CD4-positive, alpha-beta T cell (primary cell): ENCODE results near the gene APC2. TPM values are rescaled to one million over a fixed set of nuclear protein-coding genes. Genes with fewer than 3 reads are reported as not detected.

Experiments
- ATAC-seq: fragments of 200-7000 bp; cut with Tn5 transposase; one replicate; pipeline ENCODE4 v1.10.0; 2022; ENCODE audit warnings: mild to moderate bottlenecking; ENCODE audit not compliant: poor library complexity
- CTCF ChIA-PET: fragments of 350-600 bp; sonication (Branson Sonifier 250); formaldehyde crosslinking; loops from one replicate; lab custom pipeline; 2021; ENCODE audit warnings: antibody characterized with exemption, inconsistent platforms; lab: Charles Lee
- POLR2A ChIA-PET: fragments of 350-600 bp; sonication (Branson Sonifier 250); formaldehyde crosslinking; loops from one replicate; lab custom pipeline; 2021; ENCODE audit warnings: antibody characterized with exemption, inconsistent platforms; lab: Charles Lee
- DNase-seq, 14 experiments: peaks; one replicate each; pipeline ENCODE4 v3.0.0-alpha.2; 2013 to 2020; ENCODE audit warnings: mixed read lengths in 2 of 14
- H3K27ac ChIP-seq, 2 donors: one replicate each; pipeline versions ENCODE4 v1.5.1 to v1.7.0; 2013; ENCODE audit warnings: low read length in 2 of 2, low read depth in 1 of 2, mild to moderate bottlenecking in 1 of 2
- H3K27me3 ChIP-seq, 2 experiments: 1 replicate in 1 of 2; 2 replicates in 1 of 2; pipeline versions ENCODE4 v1.6.1 to v1.7.0; 2013; ENCODE audit warnings: low read length in 2 of 2, control low read depth in 1 of 2, mild to moderate bottlenecking in 1 of 2, moderate library complexity in 1 of 2; ENCODE audit not compliant: insufficient read depth in 2 of 2, control insufficient read depth in 1 of 2
- H3K36me3 ChIP-seq: one replicate; pipeline ENCODE4 v1.6.1; 2013; ENCODE audit warnings: low read length, control low read depth; ENCODE audit not compliant: insufficient read depth
- H3K4me1 ChIP-seq: one replicate; pipeline ENCODE4 v1.6.1; 2013; ENCODE audit warnings: low read length, control low read depth; ENCODE audit not compliant: insufficient read depth
- H3K4me3 ChIP-seq: one replicate; pipeline ENCODE4 v1.5.1; 2013; ENCODE audit warnings: mild to moderate bottlenecking, low read length, moderate library complexity
- H3K9me3 ChIP-seq, 2 experiments: 1 replicate in 1 of 2; 2 replicates in 1 of 2; pipeline versions ENCODE4 v1.6.1 to v1.7.0; 2013; ENCODE audit warnings: low read length in 2 of 2, mild to moderate bottlenecking in 2 of 2, control low read depth in 1 of 2, moderate library complexity in 1 of 2; ENCODE audit not compliant: control insufficient read depth in 1 of 2, insufficient read depth in 1 of 2
- H3K27ac Mint-ChIP-seq: one replicate; pipeline ENCODE4 v1.8.0; 2020; ENCODE audit warnings: mixed read lengths
- H3K27me3 Mint-ChIP-seq: one replicate; pipeline ENCODE4 v1.8.0; 2021; ENCODE audit warnings: mixed read lengths
- H3K36me3 Mint-ChIP-seq: one replicate; pipeline ENCODE4 v1.8.0; 2021; ENCODE audit warnings: low read depth, mixed read lengths
- H3K4me1 Mint-ChIP-seq: one replicate; pipeline ENCODE4 v1.8.0; 2021; ENCODE audit warnings: low read depth, mixed read lengths
- H3K4me3 Mint-ChIP-seq: one replicate; pipeline ENCODE4 v1.8.0; 2020; ENCODE audit warnings: mild to moderate bottlenecking, mixed read lengths
- H3K9me3 Mint-ChIP-seq: one replicate; pipeline ENCODE4 v1.8.0; 2020; ENCODE audit warnings: mixed read lengths
- CTCF ChIP-seq: fragments of 200-600 bp; IDR thresholded peaks from one replicate; pipeline ENCODE4 v1.8.0; 2022; ENCODE audit warnings: antibody characterized with exemption, mild to moderate bottlenecking
- intact Hi-C, 2 experiments: fragments of 100-400 bp; cut with DNase I in 1 of 2; cut with micrococcal nuclease in 1 of 2; formaldehyde crosslinking; loops; one replicate each; pipeline versions ENCODE4 v1.15.1 to v1.9.0; 2023 to 2025; cut with DNase I, micrococcal nuclease
- total RNA-seq, 174 experiments: library from RNA in 2 of 174; stranded (reverse) in 2 of 174; gene quantifications; one replicate each; pipeline ENCODE4 v1.2.3 and lab custom pipeline; 2021 to 2026

APC2 gene
- total RNA-seq, 2 experiments from 2014 or later: 0.20 to 0.30 TPM

- ATAC-seq: no peak
- no peaks in the 10 kb centered on the region for H3K36me3 ChIP-seq
- H3K4me3 Mint-ChIP-seq: no peak overlapping the region
Measured at GRCh38 chr19:1507192-1507660, 57.3 kb downstream of the APC2 start.

GRCh38 chr19:1507763-1508506 is 58.0 kb downstream of the APC2 start:
- no peak for TF ChIP-seq CTCF
- peaks cover 10 to 11% of the 10 kb centered on the region in 2 experiments for H3K27me3 ChIP-seq

More at GRCh38 chr19:1507192-1507660, 57.3 kb downstream of the APC2 start:
- no peaks in the 10 kb centered on the region for H3K9me3 Mint-ChIP-seq
- H3K27me3 Mint-ChIP-seq: peaks cover 29% of the 10 kb centered on the region
- intact Hi-C loops: loop anchor here in 1 of 2 experiments (1.0 kb wide), 1 partner anchor 17 kb away; the partner anchor contains the start of gene PCSK4
- CTCF ChIA-PET: no interaction called here
- H3K4me1 Mint-ChIP-seq: peaks cover 25% of the 10 kb centered on the region
- Histone ChIP-seq H3K4me1 (peaks cover 39% of the 10 kb centered on the region), H3K27ac (peak overlapping the region in 1 of 2 donors; percentile 62), H3K9me3 (peaks cover 0 to 43% of the 10 kb centered on the region in 2 experiments), H3K27me3 (peaks cover 13% of the 10 kb centered on the region in 2 experiments), H3K4me3 (peak overlapping the region; percentile 54)
- POLR2A ChIA-PET: no interaction called here
- no peaks in the 10 kb centered on the region for H3K36me3 Mint-ChIP-seq
- no peak for TF ChIP-seq CTCF
- no peak for DNase-seq
- H3K27ac Mint-ChIP-seq: peak overlapping the region; percentile 87

GRCh38 chr19:1508507-1508856 is 58.6 kb downstream of the APC2 start:
- Mint-ChIP-seq H3K9me3 (no peaks in the 10 kb centered on the region), H3K36me3 (no peaks in the 10 kb centered on the region), H3K27me3 (peaks cover 21% of the 10 kb centered on the region), H3K4me3 (no peak overlapping the region), H3K27ac (no peak overlapping the region), H3K4me1 (peaks cover 27% of the 10 kb centered on the region)
- peaks cover 0 to 35% of the 10 kb centered on the region in 2 experiments for H3K9me3 ChIP-seq
- ChIA-PET POLR2A (interaction anchor here (2.0 kb wide), 1 partner anchor 18 kb away, joined by 7 read pairs; the partner anchor contains the start of genes PCSK4 and REEP6), CTCF (interaction anchor here (0.6 to 1.2 kb wide), 2 partner anchors 37 to 219 kb away, joined by 3 to 5 read pairs; no protein-coding TSS in a partner anchor)
- TF ChIP-seq CTCF: no peak
- intact Hi-C loops: loop anchor here in 1 of 2 experiments (1.0 kb wide), 1 partner anchor 17 kb away; the partner anchor contains the start of gene REEP6
- H3K4me3 ChIP-seq: no peak overlapping the region
- ATAC-seq (no peak), DNase-seq (no peak)
- H3K27me3 ChIP-seq: peaks cover 6% of the 10 kb centered on the region in 2 experiments
- peaks cover 42% of the 10 kb centered on the region for H3K4me1 ChIP-seq
- H3K36me3 ChIP-seq: no peaks in the 10 kb centered on the region
- H3K27ac ChIP-seq: no peak overlapping the region

More at GRCh38 chr19:1507763-1508506, 58.0 kb downstream of the APC2 start:
- peak; percentile 86 to 97 (median 92) for DNase-seq
- Histone ChIP-seq H3K27ac (peak overlapping the region in 1 of 2 donors; percentile 62), H3K4me1 (peaks cover 44% of the 10 kb centered on the region), H3K4me3 (peak overlapping the region; percentile 54), H3K36me3 (no peaks in the 10 kb centered on the region), H3K9me3 (peaks cover 0 to 40% of the 10 kb centered on the region in 2 experiments)
- peak; percentile 90 for ATAC-seq
- Mint-ChIP-seq H3K27ac (peak overlapping the region; percentile 87), H3K27me3 (peaks cover 23% of the 10 kb centered on the region), H3K36me3 (no peaks in the 10 kb centered on the region), H3K9me3 (no peaks in the 10 kb centered on the region), H3K4me1 (peaks cover 27% of the 10 kb centered on the region), H3K4me3 (peak overlapping the region; percentile 87)
- ChIA-PET CTCF (interaction anchor here (0.6 kb wide), 1 partner anchor 219 kb away, joined by 3 read pairs; no protein-coding TSS in a partner anchor), POLR2A (interaction anchor here (2.0 kb wide), 1 partner anchor 17 kb away, joined by 7 read pairs; the partner anchor contains the start of genes PCSK4 and REEP6)
- intact Hi-C loops: loop anchor here (1.0 kb wide), 2 partner anchors 17 to 18 kb away; partner anchors contain the start of genes PCSK4 (in 1 of the 2) and REEP6 (in 1 of the 2)
